Stimulated activated CD8-positive, alpha-beta memory T cell treated with anti-CD3 and anti-CD28 coated beads, Interleukin-15, amount 100 ng/mL, for 48 hours (primary cell): ENCODE results near the gene CD37.
"Not testable (repeated sequence)": the region's sequence is repeated elsewhere in the genome, so short reads cannot be mapped to it uniquely, and the experiment has no call there.

Experiments
- DNase-seq, 2 donors: peaks; one replicate each; pipeline ENCODE4 v3.0.0-alpha.2; 2020; ENCODE audit warnings: low read depth in 2 of 2

Gene CD37

GRCh38 chr19:49331187-49331586 lies 4.0 kb upstream of the CD37 start:
- DNase-seq, result not testable (repeated sequence)

GRCh38 chr19:49331616-49332055 lies 3.6 kb upstream of the CD37 start:
- DNase-seq, result peak; percentile 32 to 52

GRCh38 chr19:49332691-49333417 lies 2.4 kb upstream of the CD37 start:
- DNase-seq, result not testable (repeated sequence)

GRCh38 chr19:49333418-49333805 lies 1.8 kb upstream of the CD37 start:
- no peak for DNase-seq

GRCh38 chr19:49333811-49334288 lies 1.4 kb upstream of the CD37 start:
- peak; percentile 50 to 53 for DNase-seq

GRCh38 chr19:49335784-49336481 lies 727 bp downstream of the CD37 start:
- DNase-seq, result no peak

GRCh38 chr19:49336482-49337266 lies 1.5 kb downstream of the CD37 start:
- DNase-seq, result no peak

GRCh38 chr19:49337267-49338022 lies 2.2 kb downstream of the CD37 start:
- DNase-seq, result no peak

- no peak for DNase-seq
These were observed 2.9 kb downstream of the CD37 start for GRCh38 chr19:49338023-49338677.

- no peak for DNase-seq
These were observed 3.6 kb downstream of the CD37 start for GRCh38 chr19:49338691-49339300.

- DNase-seq, result no peak
These were observed 4.3 kb downstream of the CD37 start for GRCh38 chr19:49339301-49340068.

- no peak for DNase-seq
These were observed 5.1 kb downstream of the CD37 start for GRCh38 chr19:49340069-49340864.

- DNase-seq, result no peak
These were observed 5.9 kb downstream of the CD37 start for GRCh38 chr19:49340865-49341718.

GRCh38 chr19:49342291-49342721 lies 7.1 kb downstream of the CD37 start:
- DNase-seq, result no peak

GRCh38 chr19:49343123-49343522 lies 7.9 kb downstream of the CD37 start:
- no peak for DNase-seq

- DNase-seq, result no peak
These were observed 9.6 kb downstream of the CD37 start for GRCh38 chr19:49344505-49345423.

GRCh38 chr19:49347191-49347590 lies 12.0 kb downstream of the CD37 start:
- DNase-seq, result no peak
